Neuronal stem cell (in vitro differentiated cells): ENCODE results near the gene PIGR.
"Not testable (repeated sequence)": the region's sequence is repeated elsewhere in the genome, so short reads cannot be mapped to it uniquely, and the experiment has no call there.

Source experiments
- DNase-seq: peaks from one replicate; pipeline ENCODE4 v3.0.0-alpha.2; 2013; ENCODE audit warnings: low spot score
- H2AFZ ChIP-seq: one replicate; pipeline ENCODE4 v1.6.1; 2013; ENCODE audit warnings: mild to moderate bottlenecking, low read length, inconsistent platforms
- H2AK5ac ChIP-seq: 2 replicates; pipeline ENCODE4 v1.6.1; 2013; ENCODE audit warnings: low read depth, mild to moderate bottlenecking, inconsistent platforms, low read length, moderate library complexity, mixed read lengths
- H2BK120ac ChIP-seq: 2 replicates; pipeline ENCODE4 v1.6.1; 2013; ENCODE audit warnings: low read depth, mild to moderate bottlenecking, inconsistent platforms, low read length, moderate library complexity, mixed read lengths
- H2BK12ac ChIP-seq: one replicate; pipeline ENCODE4 v1.6.1; 2013; ENCODE audit warnings: low read length, inconsistent platforms
- H2BK15ac ChIP-seq: 2 replicates; pipeline ENCODE4 v1.6.1; 2013; ENCODE audit warnings: mild to moderate bottlenecking, low read length, inconsistent platforms, mixed read lengths
- H2BK5ac ChIP-seq: one replicate; pipeline ENCODE4 v1.6.1; 2013; ENCODE audit warnings: inconsistent platforms, mild to moderate bottlenecking, low read length, moderate library complexity
- H3K14ac ChIP-seq: one replicate; pipeline ENCODE4 v1.6.1; 2013; ENCODE audit warnings: low read length, inconsistent platforms
- H3K18ac ChIP-seq: 2 replicates; pipeline ENCODE4 v1.6.1; 2013; ENCODE audit warnings: low read length, inconsistent platforms
- H3K23ac ChIP-seq: 2 replicates; pipeline ENCODE4 v1.6.1; 2013; ENCODE audit warnings: low read depth, mild to moderate bottlenecking, mixed read lengths, low read length, inconsistent platforms; ENCODE audit not compliant: poor library complexity
- H3K27ac ChIP-seq: replicated peaks from 3 replicates; pipeline ENCODE4 v1.5.1; 2013; ENCODE audit warnings: low read length, inconsistent platforms
- H3K27me3 ChIP-seq, 3 experiments: 2 replicates each; pipeline ENCODE4 v1.6.1; 2013; ENCODE audit warnings: low read length in 3 of 3, mild to moderate bottlenecking in 2 of 3, inconsistent platforms in 1 of 3, low read depth in 1 of 3, mixed read lengths in 1 of 3, moderate library complexity in 1 of 3; ENCODE audit not compliant: control insufficient read depth in 3 of 3, insufficient read depth in 3 of 3
- H3K36me3 ChIP-seq, 2 donors: replicated peaks in 1 of 2; 2 replicates each; pipeline ENCODE4 v1.6.1; 2013; ENCODE audit warnings: low read length in 2 of 2; ENCODE audit not compliant: control insufficient read depth in 2 of 2, insufficient read depth in 2 of 2
- H3K4ac ChIP-seq: 2 replicates; pipeline ENCODE4 v1.6.1; 2013; ENCODE audit warnings: inconsistent platforms, mild to moderate bottlenecking, low read length, moderate library complexity
- H3K4me1 ChIP-seq, 2 donors: 1 replicate in 1 of 2; 2 replicates in 1 of 2; pipeline ENCODE4 v1.6.1; 2013; ENCODE audit warnings: low read length in 2 of 2, low read depth in 1 of 2; ENCODE audit not compliant: control insufficient read depth in 2 of 2, insufficient read depth in 1 of 2
- H3K4me2 ChIP-seq: one replicate; pipeline ENCODE4 v1.6.1; 2013; ENCODE audit warnings: mild to moderate bottlenecking, low read length, inconsistent platforms; ENCODE audit not compliant: insufficient read depth, poor library complexity, severe bottlenecking
- H3K4me3 ChIP-seq, 2 donors: 2 replicates each; pipeline ENCODE4 v1.5.1; 2013; ENCODE audit warnings: low read length in 2 of 2, mild to moderate bottlenecking in 2 of 2, inconsistent platforms in 1 of 2, moderate library complexity in 1 of 2
- H3K79me1 ChIP-seq: one replicate; pipeline ENCODE4 v1.6.1; 2013; ENCODE audit warnings: low read depth, mild to moderate bottlenecking, inconsistent platforms, low read length, moderate library complexity
- H3K9ac ChIP-seq: one replicate; pipeline ENCODE4 v1.6.1; 2013; ENCODE audit warnings: mild to moderate bottlenecking, low read depth, low read length, inconsistent platforms; ENCODE audit not compliant: poor library complexity
- H3K9me3 ChIP-seq, 2 donors: replicated peaks in 1 of 2; 2 replicates each; pipeline versions ENCODE3 to v1.6.1; 2013; ENCODE audit warnings: low read length in 2 of 2, mild to moderate bottlenecking in 2 of 2, inconsistent platforms in 1 of 2, low read depth in 1 of 2, mixed read lengths in 1 of 2, moderate library complexity in 1 of 2; ENCODE audit not compliant: control insufficient read depth in 2 of 2, insufficient read depth in 1 of 2
- H4K8ac ChIP-seq: one replicate; pipeline ENCODE4 v1.6.1; 2013; ENCODE audit warnings: low read depth, mild to moderate bottlenecking, inconsistent platforms, low read length, moderate library complexity
- H4K91ac ChIP-seq: one replicate; pipeline ENCODE4 v1.6.1; 2013; ENCODE audit warnings: low read length, low read depth, mild to moderate bottlenecking, inconsistent platforms; ENCODE audit not compliant: poor library complexity
- WGBS, 2 donors: extraction: QIAGEN DNeasy Blood & Tissue Kit; methylation state at CpG; one replicate each; pipeline ENCODE4 v1.1.7; 2013; ENCODE audit warnings: missing lambda C conversion rate in 2 of 2, mixed read lengths in 1 of 2; ENCODE audit not compliant: insufficient read length in 2 of 2, insufficient replicate concordance in 1 of 2; ENCODE audit errors: extremely low coverage in 2 of 2; 5-methylcytosine and 5-hydroxymethylcytosine counted together

Gene PIGR

DNA sequence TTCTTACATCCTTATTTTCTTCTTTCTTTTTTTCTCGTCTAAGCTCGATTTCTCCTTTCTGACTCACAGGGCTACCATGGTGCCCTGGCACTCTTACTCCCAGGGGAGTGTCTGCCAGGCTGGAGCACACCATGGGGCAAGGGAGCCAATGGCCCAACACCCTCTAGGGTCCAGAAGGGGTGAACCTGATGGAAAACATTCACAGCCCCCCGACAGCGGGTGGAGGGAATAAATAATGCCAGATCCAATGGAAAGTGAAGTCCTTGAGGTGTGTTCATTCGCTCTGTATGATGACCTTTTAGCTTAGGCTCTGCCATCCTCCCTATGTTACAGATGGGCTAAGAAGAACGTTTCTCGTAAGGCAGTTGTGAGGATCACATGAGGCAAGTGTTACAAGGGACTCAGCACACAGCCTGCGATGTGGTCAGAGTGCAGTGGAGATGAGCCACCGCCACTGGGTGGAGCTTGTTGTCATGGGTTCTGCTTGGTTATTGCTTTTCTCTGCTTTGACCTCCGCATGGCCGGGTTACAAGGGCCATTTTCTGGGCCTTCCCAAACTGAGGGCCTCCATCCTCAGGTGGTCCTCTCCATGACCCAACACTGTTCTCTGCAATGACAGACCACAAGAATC is 21.0 kb downstream of the PIGR start:
- peaks cover 0 to 5% of the 10 kb centered on the region in 2 donors for H3K4me1 ChIP-seq
- peaks cover 0 to 4% of the 10 kb centered on the region in 2 donors for H3K36me3 ChIP-seq
- no peak overlapping the region for H2BK5ac ChIP-seq
- H3K9ac ChIP-seq: no peak overlapping the region
- no CpG with 5 or more reads among the region's 11 CpGs for WGBS, 2 donors
- H4K8ac ChIP-seq: no peak overlapping the region
- H3K27ac ChIP-seq: no peak overlapping the region
- no peak overlapping the region for H3K23ac ChIP-seq
- no peak overlapping the region for H3K4me2 ChIP-seq
- H3K4me3 ChIP-seq: no peak overlapping the region
- no peak overlapping the region for H2AK5ac ChIP-seq
- H2BK12ac ChIP-seq: no peak overlapping the region
- no peak overlapping the region for H2BK15ac ChIP-seq
- no peak overlapping the region for H3K18ac ChIP-seq
- H3K27me3 ChIP-seq: peaks cover 0 to 4% (median 0%) of the 10 kb centered on the region in 3 experiments
- H3K14ac ChIP-seq: no peak overlapping the region
- no peak overlapping the region for H4K91ac ChIP-seq
- no peak overlapping the region for H3K4ac ChIP-seq
- no peak for DNase-seq
- H2BK120ac ChIP-seq: no peak overlapping the region
- H2AFZ ChIP-seq: no peak overlapping the region
- peaks cover 4% of the 10 kb centered on the region for H3K79me1 ChIP-seq
- H3K9me3 ChIP-seq: no peaks in the 10 kb centered on the region

DNA sequence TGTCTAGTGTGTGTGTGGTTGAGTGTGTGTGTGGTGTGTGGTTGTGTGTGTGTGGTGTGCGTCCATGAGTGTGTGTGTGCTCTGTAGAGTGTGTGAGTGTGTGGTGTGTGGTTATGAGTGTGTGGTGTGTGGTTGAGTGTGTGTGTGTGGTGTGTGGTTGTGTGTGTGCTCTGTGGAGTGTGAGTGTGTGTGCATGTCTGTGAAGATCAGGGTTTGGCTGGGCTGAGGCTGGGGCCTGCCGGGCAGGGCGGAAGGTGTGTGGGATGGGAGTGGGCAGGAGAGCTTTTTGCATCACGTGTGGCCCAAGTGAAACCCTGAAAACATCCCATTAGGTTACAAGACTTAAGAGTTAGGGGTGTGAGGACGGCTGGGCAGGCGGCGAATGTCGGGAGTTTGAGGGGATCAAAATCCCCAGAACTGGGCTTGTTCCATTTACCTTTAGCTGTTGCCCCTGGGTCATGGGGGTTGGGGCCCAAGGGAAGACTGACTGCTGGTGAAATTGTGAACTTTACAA is 21.6 kb downstream of the PIGR start:
- no peak overlapping the region for H3K18ac ChIP-seq
- no peaks in the 10 kb centered on the region for H3K9me3 ChIP-seq
- H3K4me2 ChIP-seq: no peak overlapping the region
- H3K27ac ChIP-seq: no peak overlapping the region
- H2BK5ac ChIP-seq: no peak overlapping the region
- WGBS, 2 donors: no CpG with 5 or more reads among the region's 8 CpGs
- H3K36me3 ChIP-seq: peaks cover 0 to 4% of the 10 kb centered on the region in 2 donors
- H3K4me3 ChIP-seq: peak overlapping the region in 1 of 2 donors; percentile 47
- H3K4me1 ChIP-seq: peaks cover 0 to 5% of the 10 kb centered on the region in 2 donors
- no peak overlapping the region for H2BK120ac ChIP-seq
- no peak overlapping the region for H2BK15ac ChIP-seq
- H2AFZ ChIP-seq: no peak overlapping the region
- peak overlapping the region; percentile 2 for H3K14ac ChIP-seq
- H3K9ac ChIP-seq: peak overlapping the region; percentile 51
- H3K4ac ChIP-seq: no peak overlapping the region
- no peak overlapping the region for H2BK12ac ChIP-seq
- H3K79me1 ChIP-seq: peaks cover 4% of the 10 kb centered on the region
- H3K23ac ChIP-seq: peak overlapping the region; percentile 18
- H4K91ac ChIP-seq: no peak overlapping the region
- DNase-seq: no peak
- H4K8ac ChIP-seq: no peak overlapping the region
- H3K27me3 ChIP-seq: peaks cover 0 to 4% (median 0%) of the 10 kb centered on the region in 3 experiments
- H2AK5ac ChIP-seq: no peak overlapping the region

DNA sequence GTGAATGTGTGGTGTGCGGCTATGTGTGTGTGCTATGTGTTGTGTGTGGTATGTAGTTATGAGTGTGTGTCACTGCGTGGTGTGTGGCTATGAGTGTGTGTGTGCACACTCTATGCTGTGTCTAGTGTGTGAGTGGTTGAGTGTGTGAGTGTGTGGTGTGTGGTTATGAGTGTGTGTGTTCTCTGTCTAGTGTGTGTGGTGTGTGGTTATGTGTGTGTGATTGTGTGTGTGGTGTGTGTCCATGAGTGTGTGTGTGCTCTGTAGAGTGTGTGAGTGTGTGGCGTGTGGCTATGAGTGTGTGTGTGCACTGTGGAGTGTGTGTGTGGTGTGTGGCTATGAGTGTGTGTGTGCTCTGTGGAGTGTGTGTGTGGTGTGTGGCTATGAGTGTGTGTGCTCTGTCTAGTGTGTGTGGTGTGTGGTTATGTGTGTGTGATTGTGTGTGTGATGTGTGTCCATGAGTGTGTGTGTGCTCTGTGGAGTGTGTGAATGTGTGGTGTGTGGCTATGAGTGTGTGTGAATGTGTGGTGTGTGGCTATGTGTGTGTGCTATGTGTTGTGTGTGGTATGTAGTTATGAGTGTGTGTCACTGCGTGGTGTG is 22.2 kb downstream of the PIGR start:
- not testable (repeated sequence) for H2AFZ ChIP-seq
- WGBS, 2 donors: 100% methylated on average over 1 of the region's 4 CpGs; no CpG with 5 or more reads in 1 of the 2 donors

More for the DNA sequence above, 22.2 kb downstream of the PIGR start:
- H3K27me3 ChIP-seq, H3K79me1 ChIP-seq, H3K9me3 ChIP-seq, H3K4ac ChIP-seq, H3K4me1 ChIP-seq, DNase-seq, H2BK12ac ChIP-seq, H3K36me3 ChIP-seq, H2BK15ac ChIP-seq, H4K8ac ChIP-seq, H3K4me2 ChIP-seq, H2BK120ac ChIP-seq, H2BK5ac ChIP-seq, H2AK5ac ChIP-seq, H4K91ac ChIP-seq: not testable (repeated sequence)
- Histone ChIP-seq H3K14ac (peak overlapping the region; percentile 2), H3K9ac (peak overlapping the region; percentile 51), H3K27ac (peak overlapping the region; percentile 18), H3K4me3 (peak overlapping the region in 1 of 2 donors; percentile 47), H3K18ac (peak overlapping the region; percentile 9), H3K23ac (peak overlapping the region; percentile 18)
